SHP77 (cell line): Measurements from ENCODE around the gene KCNT2.
"Not testable (repeated sequence)": the region's sequence is repeated elsewhere in the genome, so short reads cannot be mapped to it uniquely, and the experiment has no call there.

Experiments used
- DNase-seq, 2 experiments: peaks; one replicate each; lab custom pipeline; 2025; lab: John Stamatoyannopoulos, UW

Gene KCNT2

GRCh38 chr1:196515904-196516303, 92.3 kb downstream of the KCNT2 start:
- no peak for DNase-seq

GRCh38 chr1:196513821-196514220, 94.4 kb downstream of the KCNT2 start:
- DNase-seq: no peak

- no peak for DNase-seq
Observed at GRCh38 chr1:196510451-196510850, 97.8 kb downstream of the KCNT2 start.

GRCh38 chr1:196504224-196504623, 104.0 kb downstream of the KCNT2 start:
- DNase-seq: not testable (repeated sequence)

- no peak for DNase-seq
Observed at GRCh38 chr1:196502437-196502836, 105.8 kb downstream of the KCNT2 start.

GRCh38 chr1:196501760-196502428, 106.3 kb downstream of the KCNT2 start:
- DNase-seq: no peak

GRCh38 chr1:196497817-196498216, 110.4 kb downstream of the KCNT2 start:
- DNase-seq: no peak

- no peak for DNase-seq
Observed at GRCh38 chr1:196494766-196495165, 113.5 kb downstream of the KCNT2 start.

GRCh38 chr1:196493881-196494280, 114.4 kb downstream of the KCNT2 start:
- DNase-seq: no peak

GRCh38 chr1:196488579-196488978, 119.7 kb downstream of the KCNT2 start:
- no peak for DNase-seq

- DNase-seq: no peak
Observed at GRCh38 chr1:196486346-196486745, 121.9 kb downstream of the KCNT2 start.

- DNase-seq: no peak
Observed at GRCh38 chr1:196481616-196482015, 126.6 kb downstream of the KCNT2 start.

- no peak for DNase-seq
Observed at GRCh38 chr1:196477262-196477661, 131.0 kb downstream of the KCNT2 start.

GRCh38 chr1:196467230-196467925, 140.9 kb downstream of the KCNT2 start:
- DNase-seq: no peak

- no peak for DNase-seq
Observed at GRCh38 chr1:196466654-196467053, 141.6 kb downstream of the KCNT2 start.

- no peak for DNase-seq
Observed at GRCh38 chr1:196466166-196466565, 142.1 kb downstream of the KCNT2 start.

- DNase-seq: no peak
Observed at GRCh38 chr1:196464480-196464941, 143.7 kb downstream of the KCNT2 start.

- no peak for DNase-seq
Observed at GRCh38 chr1:196462086-196462485, 146.2 kb downstream of the KCNT2 start.

- no peak for DNase-seq
Observed at GRCh38 chr1:196461521-196461920, 146.7 kb downstream of the KCNT2 start.

GRCh38 chr1:196459383-196459782, 148.9 kb downstream of the KCNT2 start:
- DNase-seq: no peak

- no peak for DNase-seq
Observed at GRCh38 chr1:196454792-196455191, 153.4 kb downstream of the KCNT2 start.

- DNase-seq: no peak
Observed at GRCh38 chr1:196451103-196451502, 157.1 kb downstream of the KCNT2 start.
